GM19328 (cell line): ENCODE data around the gene RIMS1.

Source experiments
- ATAC-seq: cut with Tn5 transposase; IDR thresholded peaks from one replicate; pipeline ENCODE4 v1.9.1; 2021; ENCODE audit warnings: mild to moderate bottlenecking, moderate library complexity; ENCODE audit not compliant: unreplicated experiment

RIMS1 gene

DNA sequence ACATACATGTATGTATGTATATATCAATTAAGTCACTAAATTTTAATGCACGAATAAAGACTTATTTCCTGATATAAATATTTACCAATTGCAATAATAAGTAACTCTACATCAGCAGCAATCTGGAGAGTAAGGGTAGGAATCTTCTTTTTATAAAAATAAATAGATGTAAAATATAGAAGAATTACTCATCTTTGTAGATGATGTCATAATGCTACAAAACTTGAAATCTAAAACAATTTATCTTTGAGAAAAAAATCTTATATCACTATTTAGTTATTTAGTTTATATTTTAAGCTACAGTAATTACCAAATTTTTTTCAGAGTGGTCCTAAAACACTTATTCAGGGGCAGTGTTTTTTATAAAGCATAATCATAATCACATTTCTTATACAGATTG, 351.7 kb downstream of the RIMS1 start:
- no peak for ATAC-seq

DNA sequence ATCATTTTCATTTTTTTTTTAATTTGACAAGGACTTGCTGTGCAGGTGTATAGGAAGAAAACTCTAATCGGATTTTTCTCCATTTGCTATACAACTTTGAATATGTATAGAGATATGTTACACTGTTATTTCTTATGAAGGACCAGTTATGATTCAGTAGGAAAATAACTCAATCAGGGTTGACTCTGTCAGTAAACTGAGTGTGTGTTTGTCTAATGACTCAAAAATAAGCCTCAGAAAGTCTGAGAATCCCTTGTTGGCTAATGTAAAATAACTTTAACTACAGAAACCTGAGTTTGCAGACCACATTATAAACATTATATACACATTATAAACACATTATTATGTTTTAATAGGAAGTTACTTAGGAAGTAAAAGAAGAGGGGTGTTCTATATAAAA, 352.6 kb downstream of the RIMS1 start:
- ATAC-seq, result no peak

DNA sequence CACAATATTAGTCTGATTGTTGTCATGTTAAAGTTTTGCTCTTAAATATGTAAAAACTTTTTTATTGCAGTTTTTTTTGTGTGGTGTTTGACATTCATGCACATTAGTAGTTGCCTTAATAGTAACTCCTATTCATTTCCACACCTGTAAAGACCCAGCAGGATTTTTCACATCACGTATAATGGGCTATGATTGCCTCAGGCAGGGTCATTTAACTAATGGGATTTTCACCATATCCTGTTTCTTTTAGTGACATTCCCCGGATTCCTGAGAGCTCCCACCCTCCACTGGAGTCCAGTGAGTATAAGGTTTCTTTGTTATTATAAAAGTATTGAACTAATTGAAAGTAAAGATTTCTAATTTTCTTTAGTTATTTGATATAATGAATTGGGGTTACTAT, 359.2 kb downstream of the RIMS1 start:
- ATAC-seq, result no peak

DNA sequence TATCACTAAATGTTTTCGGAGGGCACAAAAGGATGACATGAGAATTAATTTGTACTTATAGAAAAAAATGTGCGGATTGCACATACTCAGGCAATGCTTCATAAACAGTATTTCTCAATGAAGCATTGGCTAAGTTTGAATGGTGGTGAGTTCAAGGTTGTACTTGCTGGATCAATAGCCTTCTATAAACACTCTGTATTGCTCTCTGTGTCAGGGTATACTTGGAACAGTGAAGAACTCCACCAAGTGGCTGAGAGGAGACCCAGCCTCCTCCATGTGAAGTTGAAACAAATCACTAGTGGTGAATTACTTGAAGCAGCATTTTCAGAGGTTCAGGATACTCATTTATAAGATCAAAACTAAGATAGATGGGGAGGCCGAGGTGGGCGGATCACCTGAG, 360.6 kb downstream of the RIMS1 start:
- ATAC-seq, result no peak

DNA sequence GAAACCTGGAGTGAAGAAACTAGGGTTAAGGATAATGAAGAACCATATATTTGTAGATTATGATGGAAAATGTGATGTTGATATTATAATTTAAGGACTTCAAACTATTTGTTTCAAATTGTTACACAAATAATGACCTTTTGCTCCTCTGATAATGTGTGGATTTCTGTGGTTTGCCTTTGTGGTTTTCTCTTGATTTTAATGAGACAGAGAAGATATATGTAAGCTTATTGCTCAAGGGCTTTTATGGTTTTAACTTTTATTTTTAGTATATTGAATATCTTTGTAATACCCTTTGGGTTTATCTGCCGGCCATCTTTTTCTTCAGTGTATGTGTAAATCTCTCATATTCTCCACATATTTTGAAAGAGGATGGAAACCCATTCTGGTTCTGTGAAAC, 362.3 kb downstream of the RIMS1 start:
- ATAC-seq, result no peak

DNA sequence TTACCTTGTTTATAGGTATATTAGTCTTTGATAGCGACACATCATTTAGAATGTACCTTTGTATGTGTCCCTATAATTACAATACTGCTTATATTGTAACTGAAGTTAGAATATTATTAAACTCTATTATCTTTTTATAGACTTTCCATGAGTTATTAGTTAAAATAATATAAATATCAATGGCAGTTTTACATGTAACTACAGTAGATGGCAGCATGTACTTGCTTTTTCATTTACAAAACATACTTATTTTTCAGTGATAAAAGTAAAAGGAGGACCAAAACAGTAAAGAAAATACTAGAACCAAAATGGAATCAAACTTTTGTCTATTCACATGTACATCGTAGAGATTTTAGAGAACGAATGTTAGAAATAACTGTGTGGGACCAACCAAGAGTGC, 364.3 kb downstream of the RIMS1 start:
- no peak for ATAC-seq

DNA sequence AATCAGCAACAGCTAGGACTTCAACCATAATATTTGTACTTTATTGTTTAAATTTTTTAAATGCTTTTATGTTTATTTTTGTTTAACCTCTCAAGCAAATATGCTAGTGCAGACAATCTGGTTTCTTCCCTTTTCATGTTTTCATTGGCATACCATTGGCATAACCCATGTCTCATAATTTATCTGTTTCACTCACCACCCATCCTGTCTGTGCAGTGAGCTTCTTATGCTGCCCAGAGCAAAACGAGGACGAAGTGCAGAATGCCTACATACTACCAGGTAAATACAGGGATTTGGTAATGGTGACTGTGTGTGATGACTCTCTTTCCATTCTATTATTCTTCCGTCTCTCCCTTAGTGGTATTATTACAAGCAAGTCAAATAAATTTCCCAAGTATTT, 374.1 kb downstream of the RIMS1 start:
- ATAC-seq, result no peak

DNA sequence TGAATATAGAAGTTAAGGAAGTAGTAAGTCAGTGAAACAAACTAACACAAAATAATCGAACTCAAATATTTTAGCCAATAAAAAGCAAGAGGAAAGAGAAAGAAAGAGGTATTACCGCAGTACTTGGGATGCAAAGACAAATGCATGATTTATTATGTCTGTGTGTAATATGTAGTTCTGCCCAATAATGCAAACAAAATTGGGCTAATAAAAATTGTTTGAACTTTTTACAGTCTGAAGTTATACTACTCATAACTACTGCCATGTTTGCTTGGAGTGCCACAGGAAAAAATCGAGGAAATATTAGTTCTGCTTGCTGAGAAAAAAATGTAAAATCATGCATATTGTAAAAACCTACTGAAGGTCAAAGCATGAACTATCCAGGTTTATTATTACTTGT, 375.2 kb downstream of the RIMS1 start:
- ATAC-seq, result no peak

DNA sequence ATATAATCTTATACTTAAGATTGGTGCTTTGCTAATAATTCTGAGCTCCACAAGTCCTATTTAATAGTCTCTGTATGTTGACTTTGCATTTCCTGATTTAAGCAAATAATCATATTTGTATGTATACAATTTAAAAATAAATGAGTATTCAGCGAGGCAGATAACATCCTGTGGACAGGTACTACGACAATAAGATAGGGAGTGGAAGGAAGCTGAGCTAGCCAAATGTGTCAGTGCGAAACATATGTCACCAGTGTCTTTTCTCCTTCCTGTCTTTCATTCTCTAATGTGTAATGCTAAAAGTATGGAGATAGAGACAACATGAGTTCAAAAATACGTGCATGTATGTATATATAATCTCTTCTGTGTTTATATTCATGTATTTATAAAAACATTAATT, 375.9 kb downstream of the RIMS1 start:
- no peak for ATAC-seq

DNA sequence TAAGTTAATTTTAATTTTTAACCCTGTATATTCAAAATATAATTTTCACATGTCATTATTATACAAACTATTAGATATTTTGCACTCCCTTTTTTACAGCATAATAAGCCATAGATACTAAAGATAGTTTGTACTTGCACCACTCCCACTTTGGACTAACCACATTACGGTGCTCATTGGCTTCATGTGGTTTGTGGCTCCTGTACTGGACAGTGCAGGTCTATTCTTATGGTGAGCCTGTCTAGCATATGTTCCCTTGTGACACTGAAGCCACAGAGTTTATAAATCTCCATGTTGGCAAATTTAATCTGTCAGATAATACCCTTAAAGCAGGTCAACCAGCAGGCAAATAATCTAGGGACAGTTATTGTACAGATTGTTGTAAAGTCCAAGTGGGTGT, 381.1 kb downstream of the RIMS1 start:
- ATAC-seq, result no peak

DNA sequence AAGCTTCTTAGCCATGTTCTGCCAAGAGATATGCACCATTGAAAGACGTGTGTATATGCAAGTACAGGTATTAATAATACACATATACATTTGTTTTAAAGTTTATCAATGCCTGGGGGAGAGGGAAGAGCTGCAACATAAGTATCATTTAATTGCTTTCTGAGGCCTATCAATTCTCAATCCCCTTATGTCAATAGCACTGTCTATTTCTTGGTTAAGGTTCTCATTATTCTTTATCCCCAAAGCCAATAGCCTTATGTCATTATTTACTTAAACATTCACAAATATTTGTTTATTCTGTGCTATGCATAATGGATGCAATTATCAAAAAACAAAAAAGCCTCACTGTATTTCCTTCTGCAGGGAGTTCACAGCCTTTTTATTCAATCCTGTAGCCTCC, 385.2 kb downstream of the RIMS1 start:
- no peak for ATAC-seq

DNA sequence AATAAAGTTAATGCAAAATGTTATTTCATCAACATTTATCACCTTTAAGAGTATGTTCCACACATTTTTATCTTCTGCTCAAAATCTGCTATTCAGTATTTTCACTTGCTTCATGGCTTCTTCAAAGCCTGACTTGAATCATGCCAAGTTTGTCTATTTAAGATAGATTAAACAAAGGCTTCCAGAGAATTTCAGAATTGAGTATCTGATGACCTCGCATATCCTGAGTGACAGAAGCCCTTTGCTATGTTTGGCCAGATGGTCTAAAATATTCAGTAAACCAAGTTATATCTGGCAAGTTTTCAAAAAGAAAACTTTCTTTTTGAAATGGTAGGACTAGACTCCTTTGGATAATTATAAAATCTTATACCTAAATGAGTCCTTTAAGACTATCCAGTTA, 386.6 kb downstream of the RIMS1 start:
- no peak for ATAC-seq

DNA sequence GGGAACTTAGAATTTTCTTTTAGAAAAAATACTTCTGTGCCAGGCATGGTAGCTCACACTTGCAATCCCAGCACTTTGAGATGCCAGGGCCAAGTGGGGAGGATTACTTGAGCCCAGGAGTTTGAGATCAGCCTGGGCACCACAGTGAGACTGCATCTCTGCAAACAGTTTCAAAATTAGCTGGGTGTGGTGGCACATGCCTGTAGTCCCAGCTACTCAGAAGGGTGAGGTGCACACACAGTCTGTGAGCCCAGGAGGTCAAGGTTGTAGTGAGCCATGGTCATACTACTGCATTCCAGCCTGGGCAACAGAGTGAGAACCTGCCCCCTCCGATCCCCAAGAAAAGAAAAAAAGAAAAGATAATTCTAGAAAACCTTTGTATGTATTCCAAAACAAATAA, 389.5 kb downstream of the RIMS1 start:
- no peak for ATAC-seq

DNA sequence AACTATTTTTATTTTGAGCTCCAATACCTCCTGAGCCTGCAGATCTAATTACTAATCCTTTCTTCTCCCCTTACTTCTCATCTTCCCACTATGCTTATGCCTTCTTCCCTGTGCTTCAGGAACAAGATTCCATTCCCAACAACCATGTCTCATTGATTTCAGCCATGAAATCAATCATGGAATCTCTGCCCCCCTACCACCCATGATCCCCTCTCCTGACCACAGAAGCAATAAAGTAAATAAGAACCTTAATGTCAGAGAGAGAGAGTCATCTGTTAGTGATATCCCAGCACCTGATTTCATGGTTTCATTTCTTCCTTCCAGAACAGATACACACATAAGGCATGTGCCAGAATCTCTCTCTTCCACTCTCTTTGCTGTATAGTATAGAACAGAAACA, 395.9 kb downstream of the RIMS1 start:
- ATAC-seq, result no peak

DNA sequence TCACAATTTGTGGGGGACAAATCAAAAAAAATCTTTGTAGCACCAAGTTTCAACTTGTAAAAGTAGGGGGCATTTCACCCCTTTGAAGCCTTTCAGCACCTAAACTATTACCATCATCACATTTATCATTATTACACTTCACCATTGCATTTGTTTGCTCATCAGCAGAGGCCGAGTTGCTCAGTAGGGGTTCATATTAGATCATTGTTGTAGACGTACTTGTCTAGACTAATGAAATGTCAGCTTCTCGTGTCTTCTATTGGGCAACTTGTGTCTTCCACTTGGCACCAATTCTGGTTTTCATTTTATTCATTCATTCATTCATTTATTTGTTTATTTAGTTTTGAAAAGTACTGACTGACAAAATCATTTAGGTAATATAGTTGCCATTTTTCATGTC, 397.2 kb downstream of the RIMS1 start:
- ATAC-seq, result no peak

DNA sequence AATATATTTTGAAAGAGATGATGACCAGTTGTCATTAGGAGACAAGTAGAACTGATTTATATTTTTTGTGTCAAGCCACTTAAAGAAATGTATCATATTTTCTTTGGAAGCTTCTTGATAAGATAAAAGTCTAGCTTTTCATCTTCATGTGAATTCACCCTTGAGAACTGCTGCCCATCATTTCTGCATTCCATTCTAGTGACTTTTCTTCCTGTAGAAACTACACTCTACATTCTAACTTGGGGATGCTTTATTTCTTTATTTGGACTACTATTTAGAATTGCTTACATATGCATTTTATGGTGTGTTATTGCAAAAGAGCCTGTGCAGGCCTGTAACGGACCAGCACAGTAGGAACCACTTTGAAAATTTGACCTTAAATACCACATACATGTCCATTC, 400.6 kb downstream of the RIMS1 start:
- no peak for ATAC-seq

DNA sequence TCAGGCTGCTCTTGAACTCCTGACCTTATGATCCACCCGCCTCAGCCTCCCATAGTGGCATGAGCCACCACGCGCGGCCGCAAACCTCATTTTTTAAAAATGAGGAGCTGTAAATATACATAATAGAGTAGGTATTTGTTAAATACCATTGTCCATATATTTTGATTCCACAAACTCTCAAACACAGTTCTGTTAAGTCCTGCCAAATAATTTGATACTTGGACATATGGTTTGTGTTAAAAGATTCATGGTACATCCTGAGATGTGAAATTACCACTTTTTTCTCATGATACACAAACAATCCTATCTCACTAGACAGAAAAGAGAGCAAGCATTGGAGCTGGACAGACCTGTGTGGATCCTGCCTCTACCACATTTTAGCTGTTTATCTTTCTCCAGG, 401.5 kb downstream of the RIMS1 start:
- no peak for ATAC-seq

DNA sequence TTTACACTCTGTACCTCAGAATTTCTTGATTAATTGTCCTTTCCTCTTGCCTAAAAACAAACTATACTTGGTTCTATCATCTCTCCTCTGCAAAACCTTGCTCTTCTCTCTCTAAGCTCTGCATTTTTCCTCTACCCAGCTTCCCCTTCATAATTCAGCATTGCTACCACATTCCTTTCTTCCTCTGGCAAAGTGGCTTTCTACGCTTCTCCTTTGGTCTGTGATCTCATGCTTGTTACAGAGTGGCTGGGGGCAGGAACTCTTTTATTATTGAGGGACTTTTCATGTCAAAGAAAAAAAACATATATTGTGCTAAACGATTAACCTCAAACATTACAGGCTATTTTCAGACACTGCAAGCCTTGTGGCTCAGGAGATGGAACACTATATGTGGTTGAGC, 402.2 kb downstream of the RIMS1 start:
- ATAC-seq, result no peak

DNA sequence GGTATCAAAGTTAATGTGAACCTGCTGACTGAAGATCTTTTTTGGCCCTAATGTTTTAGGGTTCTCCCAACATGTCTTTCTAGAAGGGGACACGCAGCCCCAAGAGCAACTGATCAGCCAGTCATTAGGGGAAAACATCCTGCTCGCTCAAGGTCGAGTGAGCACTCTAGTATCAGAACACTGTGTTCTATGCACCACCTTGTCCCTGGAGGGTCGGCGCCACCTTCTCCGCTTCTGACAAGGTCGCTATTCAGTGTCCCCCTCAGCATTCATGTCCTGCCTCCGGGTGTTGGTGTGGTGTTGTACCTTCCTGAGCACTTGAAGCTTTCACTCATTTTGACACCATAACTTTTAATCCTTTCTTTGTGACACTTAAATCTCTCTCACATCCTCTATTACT, 404.3 kb downstream of the RIMS1 start:
- no peak for ATAC-seq

DNA sequence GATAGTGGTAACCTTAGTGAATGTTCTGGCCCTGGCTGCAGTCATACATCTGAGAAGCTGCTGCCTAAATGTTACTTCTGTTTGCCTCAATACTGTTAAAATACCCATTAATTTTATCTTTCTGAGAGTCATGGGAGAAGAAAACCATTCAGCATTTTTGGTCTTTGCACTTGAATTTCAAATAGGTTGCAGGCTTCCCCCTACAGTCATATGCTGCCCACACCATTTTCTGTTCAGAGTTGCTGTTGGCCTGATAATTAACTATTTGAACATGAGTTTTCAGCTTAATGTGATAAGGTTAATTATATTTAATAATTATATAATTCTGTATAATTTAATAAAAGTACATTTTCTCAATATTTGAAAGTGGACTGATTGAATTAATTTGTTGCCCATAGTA, 410.0 kb downstream of the RIMS1 start:
- no peak for ATAC-seq

DNA sequence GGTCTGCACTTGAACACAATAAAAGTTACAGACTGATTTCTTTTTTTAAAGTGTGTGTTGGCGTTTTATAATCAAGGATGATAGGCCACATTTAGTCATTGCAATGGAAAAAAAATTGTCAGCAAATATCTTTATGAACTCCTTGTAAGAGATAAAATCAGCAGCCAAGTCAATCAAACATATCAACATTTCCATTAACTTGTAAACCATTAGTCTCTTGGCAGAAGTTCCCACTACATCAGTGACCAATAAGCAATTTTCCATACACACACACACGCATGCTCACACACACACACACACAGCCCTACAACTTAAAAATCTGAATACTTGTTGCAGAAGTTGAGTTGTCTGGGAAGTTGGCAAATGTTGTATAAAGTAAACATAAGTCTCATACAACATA, 419.6 kb downstream of the RIMS1 start:
- no peak for ATAC-seq

DNA sequence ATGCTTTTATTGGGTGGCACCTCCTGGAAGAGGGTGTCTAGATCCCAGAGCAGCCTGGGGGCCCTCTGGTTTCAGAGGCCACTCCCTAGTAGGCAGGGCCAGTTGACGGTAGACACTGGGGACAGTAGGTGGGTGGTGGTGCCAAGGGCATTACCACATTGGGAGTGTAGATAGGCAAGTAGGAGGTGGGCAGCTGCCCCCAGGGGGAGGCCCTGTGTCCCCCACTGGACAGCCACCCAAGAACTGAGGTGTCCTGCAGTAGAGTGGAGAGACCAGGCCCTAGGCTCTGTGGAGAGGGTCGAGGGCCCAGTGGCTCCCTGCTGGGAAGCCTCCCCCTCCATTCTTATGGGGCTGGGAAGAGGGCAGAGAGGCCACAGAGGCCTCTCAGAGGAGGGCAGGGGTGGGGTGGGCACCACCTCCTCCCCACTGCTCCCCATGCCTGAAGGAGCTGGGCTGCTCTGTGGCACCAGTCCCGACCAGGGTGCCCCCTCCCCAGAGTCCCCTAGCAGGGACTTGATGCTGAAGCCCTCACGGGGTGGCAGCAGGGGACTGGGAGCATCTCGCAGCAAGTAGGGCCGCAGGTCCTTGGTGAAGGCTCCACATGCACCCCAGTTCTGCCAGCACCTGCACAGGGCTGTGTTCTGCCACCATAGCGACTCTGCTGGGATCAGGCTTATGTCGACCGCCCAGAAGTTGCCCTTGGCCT, 430.5 kb downstream of the RIMS1 start:
- ATAC-seq, result no peak

DNA sequence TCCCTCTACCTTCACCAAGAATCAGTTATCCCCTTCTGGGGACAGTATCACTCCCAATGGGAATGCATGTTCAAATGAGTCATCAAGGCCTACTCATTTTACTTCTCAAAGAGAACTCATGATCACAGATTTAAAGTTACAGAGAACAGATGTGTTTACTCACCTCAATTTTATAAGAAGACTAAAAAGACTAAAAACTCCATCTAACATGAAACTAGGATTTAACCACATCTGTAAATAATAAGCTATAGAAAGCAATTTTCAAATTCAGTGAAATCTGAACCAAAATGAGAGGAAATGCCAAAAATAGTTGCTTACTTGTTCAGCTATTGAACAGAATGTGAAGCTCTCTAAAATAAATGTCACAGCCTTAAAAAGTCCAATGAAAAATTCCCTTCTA, 435.4 kb downstream of the RIMS1 start:
- ATAC-seq, result no peak

DNA sequence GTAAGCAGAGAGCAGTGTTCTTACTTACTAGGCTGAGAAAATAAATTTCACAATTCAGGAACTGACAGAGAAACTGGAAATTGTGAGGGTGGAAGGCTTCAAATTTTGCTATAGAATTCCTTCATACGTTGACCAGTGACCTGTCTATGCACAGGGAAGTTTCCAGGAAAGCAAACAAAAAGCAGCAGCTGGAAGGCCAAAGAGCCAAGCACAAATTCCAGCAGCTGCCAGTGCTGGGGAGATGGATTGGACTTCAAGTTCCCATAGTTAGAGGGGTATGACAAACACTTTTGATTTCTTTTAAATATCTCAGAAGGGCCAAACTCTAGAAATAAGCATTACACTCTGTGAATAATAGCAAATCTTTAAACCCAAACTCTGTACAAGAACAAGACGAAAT, 436.4 kb downstream of the RIMS1 start:
- no peak for ATAC-seq
